Nephron progenitor cell (in vitro differentiated cells): ENCODE results near the gene LPP.

ENCODE experiments used
- DNase-seq: peaks from one replicate; pipeline ENCODE4 v3.0.0; 2021
- H3K27ac Mint-ChIP-seq: 2 replicates; pipeline ENCODE4 v1.8.0; 2021; ENCODE audit warnings: mild to moderate bottlenecking, moderate library complexity, mixed read lengths
- H3K27me3 Mint-ChIP-seq: 2 replicates; pipeline ENCODE4 v1.8.0; 2021; ENCODE audit warnings: mild to moderate bottlenecking, low read depth, mixed read lengths; ENCODE audit not compliant: poor library complexity
- H3K36me3 Mint-ChIP-seq: 2 replicates; pipeline ENCODE4 v1.8.0; 2021; ENCODE audit warnings: low read depth, mixed read lengths
- H3K4me1 Mint-ChIP-seq: 2 replicates; pipeline ENCODE4 v1.8.0; 2021; ENCODE audit warnings: mixed read lengths
- H3K4me3 Mint-ChIP-seq: 2 replicates; pipeline ENCODE4 v1.8.0; 2021; ENCODE audit warnings: mild to moderate bottlenecking, moderate library complexity, mixed read lengths
- H3K9me3 Mint-ChIP-seq: 2 replicates; pipeline ENCODE4 v1.8.0; 2021; ENCODE audit warnings: mild to moderate bottlenecking, moderate library complexity, mixed read lengths
- CTCF ChIP-seq: fragments of 200-600 bp; sonication (generic); IDR thresholded peaks from 2 replicates; pipeline ENCODE4 v1.5.0; 2021; ENCODE audit warnings: antibody characterized with exemption

LPP gene

GRCh38 chr3:188842639-188843038 lies 688.7 kb downstream of the LPP start:
- Mint-ChIP-seq H3K4me1 (peaks cover 8% of the 10 kb centered on the region), H3K9me3 (no peaks in the 10 kb centered on the region), H3K4me3 (no peak overlapping the region), H3K27me3 (peaks cover 6% of the 10 kb centered on the region), H3K36me3 (peaks cover 14% of the 10 kb centered on the region), H3K27ac (no peak overlapping the region)
- TF ChIP-seq CTCF, result no peak
- no peak for DNase-seq

GRCh38 chr3:188844096-188844495 lies 690.1 kb downstream of the LPP start:
- Mint-ChIP-seq H3K4me1 (peaks cover 8% of the 10 kb centered on the region), H3K4me3 (no peak overlapping the region), H3K36me3 (peaks cover 9% of the 10 kb centered on the region), H3K27ac (no peak overlapping the region), H3K9me3 (no peaks in the 10 kb centered on the region), H3K27me3 (peaks cover 4% of the 10 kb centered on the region)
- DNase-seq, result no peak
- TF ChIP-seq CTCF, result no peak

GRCh38 chr3:188845514-188845913 lies 691.6 kb downstream of the LPP start:
- Mint-ChIP-seq H3K27me3 (peaks cover 4% of the 10 kb centered on the region), H3K36me3 (peaks cover 5% of the 10 kb centered on the region), H3K9me3 (no peaks in the 10 kb centered on the region), H3K4me1 (peaks cover 8% of the 10 kb centered on the region), H3K27ac (no peak overlapping the region), H3K4me3 (no peak overlapping the region)
- no peak for DNase-seq
- no peak for TF ChIP-seq CTCF

- Mint-ChIP-seq H3K4me3 (no peak overlapping the region), H3K36me3 (no peaks in the 10 kb centered on the region), H3K4me1 (peaks cover 8% of the 10 kb centered on the region), H3K27me3 (no peaks in the 10 kb centered on the region), H3K9me3 (no peaks in the 10 kb centered on the region), H3K27ac (no peak overlapping the region)
- TF ChIP-seq CTCF, result no peak
- DNase-seq, result no peak
Observed at GRCh38 chr3:188848947-188849346, 695.0 kb downstream of the LPP start.

GRCh38 chr3:188853856-188854771 lies 700.2 kb downstream of the LPP start:
- DNase-seq, result no peak
- H3K4me1 Mint-ChIP-seq, result no peaks in the 10 kb centered on the region
- TF ChIP-seq CTCF, result no peak
- H3K9me3 Mint-ChIP-seq, result no peaks in the 10 kb centered on the region
- H3K36me3 Mint-ChIP-seq, result no peaks in the 10 kb centered on the region
- H3K27me3 Mint-ChIP-seq, result no peaks in the 10 kb centered on the region
- no peak overlapping the region for H3K4me3 Mint-ChIP-seq
- no peak overlapping the region for H3K27ac Mint-ChIP-seq

GRCh38 chr3:188854772-188855149 lies 700.8 kb downstream of the LPP start:
- DNase-seq, result no peak
- no peaks in the 10 kb centered on the region for H3K27me3 Mint-ChIP-seq
- no peaks in the 10 kb centered on the region for H3K9me3 Mint-ChIP-seq
- H3K36me3 Mint-ChIP-seq, result no peaks in the 10 kb centered on the region
- H3K4me3 Mint-ChIP-seq, result no peak overlapping the region
- no peak overlapping the region for H3K27ac Mint-ChIP-seq
- TF ChIP-seq CTCF, result no peak
- H3K4me1 Mint-ChIP-seq, result no peaks in the 10 kb centered on the region
